Measurements from ENCODE around the gene CRYBG2.

GRCh38 chr1:26358411-26359384 lies 4.8 kb upstream of the CRYBG2 start:
- TF ChIP-seq POLR2A (IDR thresholded peaks at IDR 0.05; ENCODE audit: extremely low read depth, insufficient read length) (no peak), CTCF (IDR thresholded peaks at IDR 0.05; ENCODE audit: low read depth, low read length) (no peak)
